K562 (cell line): Measurements from ENCODE around the gene GRIN2D. TPM values are rescaled to one million over a fixed set of nuclear protein-coding genes. Genes with fewer than 3 reads are reported as not detected.
A peak's percentile ranks its signal among the peaks of the same experiment; 100 is the strongest.

ENCODE experiments used
- ATAC-seq: fragments of 200-7000 bp; cut with Tn5 transposase; 3 replicates; pipeline ENCODE4 v1.9.1; 2020; ENCODE audit warnings: moderate library complexity
- BruUV-seq: library from RNA; stranded (reverse); fragments of 400-500 nt; replicated peaks from 2 replicates; lab custom pipeline; 2021; lab: Mats Ljungman, UMichigan
- CTCF ChIA-PET: fragments of 300-600 bp; formaldehyde crosslinking; extraction: SDS; loops from one replicate; lab custom pipeline; 2021; ENCODE audit warnings: low intra/inter-chr PET ratio; lab: Yijun Ruan, JAX
- POLR2A ChIA-PET: fragments of 300-600, 350-650 bp; sonication (Branson Sonifier 250); formaldehyde crosslinking; extraction: SDS; loops from one replicate; lab custom pipeline; 2021; ENCODE audit warnings: antibody characterized with exemption, inconsistent platforms; lab: Yijun Ruan, JAX
- DNase-seq, 4 experiments: peaks; one replicate each; pipeline versions ENCODE4 v3.0.0 to v3.0.0-alpha.2; 2011 to 2018; ENCODE audit warnings: low spot score in 3 of 4, mixed read lengths in 3 of 4; ENCODE audit errors: extremely low read depth in 1 of 4
- FAIRE-seq: peaks from 2 replicates; lab custom pipeline; 2011; peaks lifted over from hg19 to GRCh38; lab: Jason Lieb, UNC
- H2AFZ ChIP-seq: 2 replicates; pipeline ENCODE4 v1.6.0; 2011; ENCODE audit warnings: low read depth, low read length, control low read depth, inconsistent platforms
- H3K27ac ChIP-seq: fragments of 200-600 bp; 3 replicates; pipeline ENCODE4 v1.8.0; 2011; ENCODE audit warnings: low read depth, mild to moderate bottlenecking, control low read depth, inconsistent platforms, low read length, moderate library complexity, mixed read lengths; ENCODE audit errors: extremely low read depth
- H3K27me3 ChIP-seq, 2 experiments: fragments of 300-600 bp in 1 of 2; 2 replicates in 1 of 2; 3 replicates in 1 of 2; pipeline versions ENCODE4 v1.6.0 to v1.8.0; 2011; ENCODE audit warnings: inconsistent platforms in 2 of 2, low read length in 2 of 2, mild to moderate bottlenecking in 1 of 2, mixed read lengths in 1 of 2, moderate library complexity in 1 of 2; ENCODE audit not compliant: control insufficient read depth in 2 of 2, insufficient read depth in 2 of 2
- H3K36me3 ChIP-seq: fragments of 300-600 bp; 3 replicates; pipeline ENCODE4 v1.8.0; 2011; ENCODE audit warnings: mild to moderate bottlenecking, low read length, inconsistent platforms; ENCODE audit not compliant: control insufficient read depth, insufficient read depth
- H3K4me1 ChIP-seq, 2 experiments: fragments of 200-600 bp in 1 of 2; replicated peaks in 1 of 2; 2 replicates in 1 of 2; 3 replicates in 1 of 2; pipeline versions ENCODE4 v1.5.1 to v1.8.0; 2011; ENCODE audit warnings: inconsistent platforms in 2 of 2, low read length in 2 of 2, mild to moderate bottlenecking in 1 of 2, mixed read lengths in 1 of 2, moderate library complexity in 1 of 2; ENCODE audit not compliant: control insufficient read depth in 2 of 2, insufficient read depth in 2 of 2
- H3K4me2 ChIP-seq: 2 replicates; pipeline ENCODE4 v1.6.1; 2011; ENCODE audit warnings: low read length, control low read depth, inconsistent platforms, mixed read lengths; ENCODE audit not compliant: insufficient read depth
- H3K4me3 ChIP-seq: fragments of 200-600 bp; sonication (generic), shearing (Covaris generic); 2 replicates; pipeline ENCODE4 v1.5.1; 2016; ENCODE audit warnings: control low read depth, inconsistent platforms
- H3K79me2 ChIP-seq: fragments of 200-600 bp; 3 replicates; pipeline ENCODE4 v1.8.0; 2011; ENCODE audit warnings: low read length, inconsistent platforms; ENCODE audit not compliant: control insufficient read depth, insufficient read depth
- H3K9ac ChIP-seq, 2 experiments: 2 replicates each; pipeline versions ENCODE4 v1.6.0 to v1.6.1; 2011; ENCODE audit warnings: low read depth in 2 of 2, low read length in 2 of 2, control low read depth in 1 of 2, inconsistent platforms in 1 of 2, mild to moderate bottlenecking in 1 of 2, mixed read lengths in 1 of 2; ENCODE audit not compliant: insufficient read depth in 1 of 2
- H3K9me1 ChIP-seq: one replicate; pipeline ENCODE4 v1.6.0; 2011; ENCODE audit warnings: inconsistent platforms, mild to moderate bottlenecking, low read length, moderate library complexity; ENCODE audit not compliant: control insufficient read depth, insufficient read depth
- H3K9me3 ChIP-seq: replicated peaks from 2 replicates; pipeline ENCODE4 v1.5.1; 2011; ENCODE audit warnings: low read depth, low read length, inconsistent platforms; ENCODE audit not compliant: control insufficient read depth, insufficient read depth
- H4K20me1 ChIP-seq: replicated peaks from 2 replicates; pipeline ENCODE4 v1.6.1; 2011; ENCODE audit warnings: low read length, inconsistent platforms, mixed read lengths; ENCODE audit not compliant: control insufficient read depth, insufficient read depth
- CBX3 ChIP-seq, 2 experiments: IDR thresholded peaks; 1 replicate in 1 of 2; 2 replicates in 1 of 2; pipeline ENCODE4 v1.6.1; 2012; ENCODE audit warnings: inconsistent platforms in 2 of 2, low read length in 2 of 2, borderline replicate concordance in 1 of 2, control low read depth in 1 of 2
- WGBS: fragments of 100-300 bp; shearing (Covaris generic); methylation state at CpG from one replicate; pipeline ENCODE4 v1.1.6; 2016; ENCODE audit warnings: low coverage, mixed read lengths; ENCODE audit not compliant: insufficient coverage; ENCODE audit errors: missing lambda C conversion rate; 5-methylcytosine and 5-hydroxymethylcytosine counted together
- in situ Hi-C: fragments of 300-500 bp; cut with MboI; formaldehyde crosslinking; loops from 4 replicates; pipeline ENCODE4 v1.15.0; 2018; ENCODE audit warnings: inconsistent platforms, mixed read lengths
- intact Hi-C: fragments of 100-400 bp; cut with micrococcal nuclease; formaldehyde crosslinking; loops from 2 replicates; pipeline ENCODE4 v1.14.2; 2022
- polyA plus RNA-seq, 8 experiments: library from polyadenylated mRNA; depleted of rRNA in 4 of 8; stranded (reverse) in 5 of 8; unstranded in 3 of 8; fragments of >200 nt; fragmentation: Nextera tagmentation in 2 of 8; fragmentation: Illumina TruSeq in 1 of 8; extraction: Ambion mirVana in 2 of 8; extraction: Trizol in 1 of 8; gene quantifications; 2 replicates each; pipeline versions ENCODE4 v1.2.1 to v1.2.3, GENCODE V29; 2011 to 2014; ENCODE audit warnings: inconsistent platforms in 1 of 8, missing spikeins in 1 of 8
- total RNA-seq, 7 experiments: library from RNA; depleted of rRNA in 6 of 7; stranded (reverse); fragments of >200 nt in 6 of 7; fragmentation: Illumina TruSeq in 2 of 7; extraction: Trizol in 2 of 7; gene quantifications; 2 replicates each; pipeline versions ENCODE4 v1.2.1 to v1.2.3, GENCODE V29; 2011 to 2021; ENCODE audit warnings: low replicate concordance in 1 of 7
- TF ChIP-seq, protein P1 (sequence below), 3 experiments: fragments of 200-800 bp in 1 of 3; sonication (Bioruptor generic) in 1 of 3; sonication (generic) in 1 of 3; formaldehyde crosslinking in 1 of 3; IDR thresholded peaks; 2 replicates each; pipeline versions ENCODE4 v1.6.1 to v1.8.0; 2016 to 2022; ENCODE audit warnings: mild to moderate bottlenecking in 2 of 3, missing compliant biosample characterization in 2 of 3, missing genetic modification characterization in 2 of 3, missing genetic modification reagents in 1 of 3
- TF ChIP-seq, protein P2 (sequence below): fragments of 250-450 bp; sonication (Bioruptor Pico); IDR thresholded peaks from 2 replicates; pipeline ENCODE4 v1.4.0; 2020; ENCODE audit warnings: mild to moderate bottlenecking, moderate library complexity

GRIN2D gene
- total and polyA plus RNA-seq, 9 of the 15 experiments (the other 6 are each of a cell fraction or from before 2014, with no cell fraction given), result 0.32 to 31.5 (median 1.8) TPM

DNA sequence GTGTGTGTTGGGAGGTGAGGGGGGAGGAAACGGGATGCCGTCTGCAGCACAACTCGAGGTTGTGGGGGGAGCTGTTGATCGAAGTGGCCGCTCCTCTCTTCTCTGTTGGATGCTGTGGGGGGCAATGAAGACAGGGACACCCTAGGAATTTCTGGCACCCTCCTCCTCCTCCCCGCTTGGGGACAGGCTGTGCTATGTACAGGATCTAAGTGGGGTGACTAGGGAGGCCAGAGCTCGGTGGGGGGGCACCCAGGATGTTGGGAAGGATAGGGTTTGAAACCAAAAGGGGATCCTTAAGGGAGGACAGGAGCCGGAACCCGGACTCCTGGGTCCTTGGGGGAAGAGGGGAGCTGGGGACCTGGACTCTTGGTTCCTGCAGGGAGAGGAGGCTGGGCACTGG, 2.0 kb downstream of the GRIN2D start:
- no peak overlapping the region for H3K4me2 ChIP-seq
- no peak for ATAC-seq
- H3K4me3 ChIP-seq, result no peak overlapping the region
- 41% methylated on average over 5 of the region's 9 CpGs for WGBS
- H2AFZ ChIP-seq, result no peak overlapping the region
- ChIA-PET CTCF (no interaction called here), POLR2A (interaction anchor here (0.5 to 0.6 kb wide), 4 partner anchors 26 to 665 kb away, joined by 3 read pairs; no protein-coding TSS in a partner anchor)
- peaks cover 8% of the 10 kb centered on the region for H4K20me1 ChIP-seq
- no peaks in the 10 kb centered on the region for H3K9me1 ChIP-seq
- H3K9ac ChIP-seq, result peak overlapping the region in 1 of 2 experiments; percentile 96; a peak in 1 of 4 replicates
- in situ Hi-C loops (no loop called here), intact Hi-C loops (loop anchor here (10.0 kb wide), 2 partner anchors 71 to 99 kb away; partner anchors contain the start of gene EMP3)
- DNase-seq, result no peak
- peaks cover 33% of the 10 kb centered on the region for H3K79me2 ChIP-seq
- no peaks in the 10 kb centered on the region for H3K27me3 ChIP-seq
- BruUV-seq, result no TSS peak
- peaks cover 2% of the 10 kb centered on the region; the same call in 2 of the 3 replicates for H3K36me3 ChIP-seq
- FAIRE-seq, result no peak
- no peaks in the 10 kb centered on the region for H3K9me3 ChIP-seq
- TF ChIP-seq, protein P1, sequence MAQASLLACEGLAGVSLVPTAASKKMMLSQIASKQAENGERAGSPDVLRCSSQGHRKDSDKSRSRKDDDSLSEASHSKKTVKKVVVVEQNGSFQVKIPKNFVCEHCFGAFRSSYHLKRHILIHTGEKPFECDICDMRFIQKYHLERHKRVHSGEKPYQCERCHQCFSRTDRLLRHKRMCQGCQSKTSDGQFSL (CRISPR knock-in tag; IDR thresholded peaks at IDR 0.05), result peak; percentile 71; the same call in 1 of the 2 replicates
- TF ChIP-seq, protein P1 (tag; IDR thresholded peaks at IDR 0.05), result no peak
- TF ChIP-seq, protein P2, sequence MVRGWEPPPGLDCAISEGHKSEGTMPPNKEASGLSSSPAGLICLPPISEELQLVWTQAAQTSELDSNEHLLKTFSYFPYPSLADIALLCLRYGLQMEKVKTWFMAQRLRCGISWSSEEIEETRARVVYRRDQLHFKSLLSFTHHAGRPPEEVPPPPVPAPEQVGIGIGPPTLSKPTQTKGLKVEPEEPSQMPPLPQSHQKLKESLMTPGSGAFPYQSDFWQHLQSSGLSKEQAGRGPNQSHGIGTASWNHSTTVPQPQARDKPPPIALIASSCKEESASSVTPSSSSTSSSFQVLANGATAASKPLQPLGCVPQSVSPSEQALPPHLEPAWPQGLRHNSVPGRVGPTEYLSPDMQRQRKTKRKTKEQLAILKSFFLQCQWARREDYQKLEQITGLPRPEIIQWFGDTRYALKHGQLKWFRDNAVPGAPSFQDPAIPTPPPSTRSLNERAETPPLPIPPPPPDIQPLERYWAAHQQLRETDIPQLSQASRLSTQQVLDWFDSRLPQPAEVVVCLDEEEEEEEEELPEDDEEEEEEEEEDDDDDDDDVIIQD (CRISPR knock-in tag), result no peak
- TF ChIP-seq CBX3 (IDR thresholded peaks at IDR 0.05; ENCODE audit: borderline replicate concordance in 1 of 2, low read length in 2 of 2), result no peak
- H3K27ac ChIP-seq, result no peak overlapping the region
- H3K4me1 ChIP-seq, result peaks cover 38 to 90% of the 10 kb centered on the region in 2 experiments
